T-helper 2 cell treated with Interferon-gamma antibody and Interleukin-4, amounts not matched to agents 100 ng/mL and 5 ng/mL, for 36 hours (primary cell): ENCODE results near the gene TTF1. TPM values are rescaled to one million over a fixed set of nuclear protein-coding genes. Genes with fewer than 3 reads are reported as not detected.

Experiments
- intact Hi-C: fragments of 100-400 bp; cut with micrococcal nuclease; formaldehyde crosslinking; loops from one replicate; pipeline ENCODE4 v1.15.1; 2023
- total RNA-seq: library from RNA; stranded (reverse); gene quantifications from 2 replicates; pipeline ENCODE4 v1.2.3, GENCODE V29; 2022

Gene TTF1, protein sequence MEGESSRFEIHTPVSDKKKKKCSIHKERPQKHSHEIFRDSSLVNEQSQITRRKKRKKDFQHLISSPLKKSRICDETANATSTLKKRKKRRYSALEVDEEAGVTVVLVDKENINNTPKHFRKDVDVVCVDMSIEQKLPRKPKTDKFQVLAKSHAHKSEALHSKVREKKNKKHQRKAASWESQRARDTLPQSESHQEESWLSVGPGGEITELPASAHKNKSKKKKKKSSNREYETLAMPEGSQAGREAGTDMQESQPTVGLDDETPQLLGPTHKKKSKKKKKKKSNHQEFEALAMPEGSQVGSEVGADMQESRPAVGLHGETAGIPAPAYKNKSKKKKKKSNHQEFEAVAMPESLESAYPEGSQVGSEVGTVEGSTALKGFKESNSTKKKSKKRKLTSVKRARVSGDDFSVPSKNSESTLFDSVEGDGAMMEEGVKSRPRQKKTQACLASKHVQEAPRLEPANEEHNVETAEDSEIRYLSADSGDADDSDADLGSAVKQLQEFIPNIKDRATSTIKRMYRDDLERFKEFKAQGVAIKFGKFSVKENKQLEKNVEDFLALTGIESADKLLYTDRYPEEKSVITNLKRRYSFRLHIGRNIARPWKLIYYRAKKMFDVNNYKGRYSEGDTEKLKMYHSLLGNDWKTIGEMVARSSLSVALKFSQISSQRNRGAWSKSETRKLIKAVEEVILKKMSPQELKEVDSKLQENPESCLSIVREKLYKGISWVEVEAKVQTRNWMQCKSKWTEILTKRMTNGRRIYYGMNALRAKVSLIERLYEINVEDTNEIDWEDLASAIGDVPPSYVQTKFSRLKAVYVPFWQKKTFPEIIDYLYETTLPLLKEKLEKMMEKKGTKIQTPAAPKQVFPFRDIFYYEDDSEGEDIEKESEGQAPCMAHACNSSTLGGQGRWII
- total RNA-seq = 29.4 and 32.2 TPM in 2 replicates

DNA sequence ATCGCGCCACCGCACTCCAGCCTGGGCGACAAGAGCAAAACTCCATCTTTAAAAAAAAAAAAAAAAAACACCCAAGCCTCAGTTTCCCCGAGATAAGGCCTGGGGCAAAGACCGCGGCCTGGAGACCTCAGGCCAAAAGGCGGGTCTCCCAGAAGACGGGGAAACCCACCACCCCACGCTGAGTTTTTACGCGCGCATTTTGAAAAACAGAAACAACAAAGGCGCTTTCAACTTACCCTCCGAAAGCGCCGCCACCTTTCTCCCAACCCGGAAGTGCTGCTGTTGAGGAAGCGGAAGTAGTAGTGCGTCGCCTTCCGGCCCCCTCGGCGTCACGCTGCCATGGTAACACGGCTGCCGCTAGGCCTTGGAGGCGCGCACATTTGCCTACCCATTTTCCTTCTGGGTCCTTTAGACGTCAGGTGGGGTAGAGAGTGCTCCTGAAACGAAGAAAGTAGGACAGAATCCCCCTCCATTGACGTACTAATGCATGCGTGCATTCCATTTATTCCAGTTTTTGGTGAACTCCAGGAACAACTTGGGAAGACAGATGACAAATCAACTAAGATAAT is at the start of gene TTF1:
Gene TTF1 (minus strand): TSS at position 287 of the 569 bp plus-strand sequence. CDS start 4,019 bp downstream, outside the sequence.
- intact Hi-C loops = loop anchor here (1.0 to 10.0 kb wide), 4 partner anchors 51 to 266 kb away; partner anchors contain the start of genes GTF3C4 and NTNG2

GRCh38 chr9:132456241-132456640 is 49.6 kb upstream of the TTF1 start:
- intact Hi-C loops = no loop called here

DNA sequence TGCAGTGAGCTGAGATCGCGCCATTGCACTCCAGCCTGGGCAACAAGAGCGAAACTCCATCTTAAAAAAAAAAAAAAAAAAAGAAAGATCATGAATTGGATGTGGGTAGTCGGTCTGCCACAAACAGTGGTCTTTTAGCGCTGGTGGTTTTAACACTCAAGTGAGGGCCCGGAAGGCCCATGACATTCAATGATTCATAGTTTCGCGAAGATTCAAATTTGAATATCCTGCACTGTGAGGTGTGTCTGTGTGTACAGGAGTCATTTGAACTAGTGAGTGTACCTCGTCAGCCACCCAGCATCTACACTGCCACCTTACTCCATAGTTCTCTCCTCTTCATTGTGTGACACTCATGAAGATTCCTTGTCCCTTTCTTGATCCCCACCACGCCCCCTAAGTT is 44.6 kb upstream of the TTF1 start:
- intact Hi-C loops = no loop called here

DNA sequence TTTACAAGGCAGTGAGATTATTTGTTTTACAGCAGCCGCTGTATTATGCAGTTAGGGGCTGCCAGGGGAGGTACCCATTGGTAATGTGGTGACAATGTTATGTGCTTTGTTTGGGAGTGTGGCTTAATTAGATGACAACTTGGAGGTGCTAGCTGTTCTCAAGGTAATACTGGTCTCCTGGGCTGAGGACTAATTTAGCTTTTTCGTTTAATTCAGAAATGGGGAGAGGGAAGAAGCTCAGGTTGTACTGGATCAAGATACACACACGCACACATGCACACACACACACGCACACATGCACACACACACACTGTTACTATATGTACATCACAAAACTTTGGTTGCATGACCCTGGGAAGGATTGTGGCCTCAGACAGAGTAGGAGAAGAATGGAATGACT is 41.3 kb upstream of the TTF1 start:
- intact Hi-C loops = no loop called here

GRCh38 chr9:132447346-132447745 is 40.7 kb upstream of the TTF1 start:
- intact Hi-C loops = no loop called here

DNA sequence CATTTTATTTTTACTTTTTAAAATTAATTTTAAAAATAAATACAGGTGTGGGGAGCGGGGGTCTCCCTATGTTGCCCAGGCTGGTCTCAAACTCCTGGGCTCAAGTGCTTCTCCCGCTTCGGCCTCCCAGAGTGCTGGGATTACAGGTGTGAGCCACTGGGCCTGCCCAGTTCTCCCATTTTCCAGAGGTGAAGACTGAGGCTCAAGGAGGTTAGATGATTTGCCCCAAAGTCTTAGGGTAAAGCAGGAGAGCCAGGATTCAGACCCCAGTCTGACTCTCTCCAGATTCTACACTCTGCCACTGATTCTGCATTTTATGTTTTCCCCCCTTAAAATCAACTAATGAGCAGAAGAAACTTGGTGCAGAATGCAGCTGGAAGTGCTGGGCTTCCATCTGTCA is 40.2 kb upstream of the TTF1 start:
- intact Hi-C loops = no loop called here

- intact Hi-C loops = no loop called here
Observed at GRCh38 chr9:132443951-132444607, 37.4 kb upstream of the TTF1 start.

GRCh38 chr9:132441404-132441803 is 34.8 kb upstream of the TTF1 start:
- intact Hi-C loops = no loop called here

GRCh38 chr9:132440735-132441134 is 34.1 kb upstream of the TTF1 start:
- intact Hi-C loops = no loop called here

DNA sequence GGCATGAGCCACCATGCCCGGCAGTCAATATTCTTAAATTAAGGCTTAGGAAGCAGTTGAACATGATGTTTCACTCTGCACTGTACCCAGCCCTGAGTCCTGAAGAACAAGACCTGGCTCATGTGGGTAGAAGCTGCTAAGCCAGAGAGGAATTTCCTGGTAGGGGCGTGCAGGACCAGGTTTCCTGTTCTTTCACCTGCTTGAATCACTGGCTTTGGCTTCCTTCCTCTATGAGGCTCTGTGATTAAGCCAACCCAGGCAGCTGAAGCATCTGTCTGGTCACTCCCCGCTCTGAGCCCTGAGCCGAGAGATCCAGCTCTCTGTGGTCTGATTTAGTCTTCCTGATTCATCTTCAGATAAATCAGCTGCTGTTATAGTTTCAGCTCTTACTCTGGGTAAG is 32.5 kb upstream of the TTF1 start:
- intact Hi-C loops = no loop called here

- intact Hi-C loops = no loop called here
Observed at GRCh38 chr9:132434881-132435280, 28.2 kb upstream of the TTF1 start.

GRCh38 chr9:132430998-132431397 is 24.4 kb upstream of the TTF1 start:
- intact Hi-C loops = no loop called here

DNA sequence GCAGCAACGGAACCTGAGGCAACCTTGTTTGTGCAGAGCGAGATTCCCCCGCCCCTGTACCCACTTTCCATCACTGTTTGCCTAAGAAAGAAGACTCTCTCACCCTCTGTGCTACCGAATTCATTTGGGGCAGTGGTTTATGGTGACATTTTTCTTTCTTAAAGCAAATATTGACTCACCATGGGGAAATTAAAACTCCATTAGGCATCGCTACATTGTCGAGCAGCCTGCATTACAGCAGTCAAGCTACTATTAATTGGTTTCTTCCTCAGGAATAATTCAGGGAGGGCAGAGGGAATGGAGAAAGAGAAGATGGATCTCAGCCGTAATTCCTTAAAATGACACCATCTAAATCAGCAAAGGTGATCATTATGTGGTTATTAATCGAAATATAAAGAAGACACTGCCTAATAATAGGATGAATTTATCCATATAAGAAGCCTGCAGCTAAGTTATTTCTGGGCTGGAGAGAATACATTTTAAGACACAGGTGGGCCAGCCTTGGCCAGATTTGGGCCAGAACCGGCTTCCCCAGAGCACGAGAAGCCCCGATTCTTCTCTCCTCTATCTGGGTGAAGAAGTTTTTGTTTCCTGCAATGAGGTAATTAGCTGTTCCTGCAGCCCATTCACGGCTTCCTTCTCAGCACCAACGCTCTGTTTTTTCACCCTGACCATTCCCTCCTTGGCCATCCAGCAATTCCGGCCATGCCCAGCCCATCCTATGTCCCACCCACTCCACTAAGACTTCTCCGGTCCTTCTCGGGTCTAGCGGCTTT is 20.2 kb upstream of the TTF1 start:
- intact Hi-C loops = no loop called here

DNA sequence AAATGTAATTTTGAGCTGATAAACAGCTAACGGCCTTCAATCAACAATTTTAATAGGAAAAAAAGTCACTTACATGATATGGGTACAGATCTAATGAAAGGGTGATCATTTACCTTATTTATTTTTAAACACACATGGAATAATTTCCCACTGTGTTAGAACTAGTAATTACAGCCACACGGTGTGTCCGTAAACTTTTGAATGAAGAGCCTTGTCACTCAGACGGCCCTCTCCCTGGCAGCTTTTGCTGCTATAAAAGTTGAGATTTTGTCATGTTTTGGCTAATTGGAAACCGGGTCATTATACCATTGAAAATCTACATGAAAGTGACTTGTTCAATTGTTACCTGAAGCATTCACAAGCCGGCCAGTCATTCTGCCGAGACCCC is 19.0 kb upstream of the TTF1 start:
- intact Hi-C loops = no loop called here

DNA sequence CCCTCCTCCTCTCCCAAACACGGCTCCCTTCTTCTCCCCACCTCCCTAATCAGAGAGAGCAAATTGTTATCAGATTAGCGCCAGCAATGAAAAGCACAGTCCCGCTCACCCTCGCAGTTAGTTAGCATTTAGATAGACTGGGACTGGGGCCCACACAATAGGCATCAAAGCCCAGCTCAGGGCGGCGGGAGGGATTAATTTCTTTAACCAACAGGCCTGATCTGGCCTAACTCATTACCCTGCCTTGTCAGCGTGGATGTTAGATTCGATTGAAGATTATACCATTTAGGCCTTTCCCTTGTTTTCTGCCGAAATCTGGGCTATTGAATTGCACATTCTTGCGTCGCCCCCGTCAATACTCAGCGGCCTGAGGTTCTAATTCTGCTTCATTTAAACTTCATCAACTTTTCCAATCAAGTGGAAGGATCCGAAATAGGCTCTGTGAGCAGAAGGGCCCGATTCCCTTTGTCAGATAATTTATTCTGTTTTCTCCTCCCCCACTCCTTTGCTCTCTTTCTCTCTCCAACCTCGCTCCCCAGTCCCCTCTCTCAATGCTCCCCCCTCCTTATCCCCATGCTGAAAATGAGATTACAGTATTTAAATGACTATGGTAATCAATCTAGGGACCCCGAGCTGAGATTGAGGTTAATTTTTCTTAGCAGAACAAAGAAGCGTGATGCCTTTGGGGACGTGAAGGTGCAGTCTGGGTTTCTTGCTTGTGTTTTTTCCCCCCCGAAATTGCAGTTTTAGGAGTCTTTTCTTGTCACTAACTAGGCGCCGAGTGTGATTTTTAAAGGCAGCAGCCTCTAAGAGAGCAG is 18.4 kb upstream of the TTF1 start:
- intact Hi-C loops = no loop called here

GRCh38 chr9:132423503-132423902 is 16.9 kb upstream of the TTF1 start:
- intact Hi-C loops = no loop called here

GRCh38 chr9:132422574-132422973 is 15.9 kb upstream of the TTF1 start:
- intact Hi-C loops = no loop called here

- intact Hi-C loops = no loop called here
Observed at GRCh38 chr9:132418726-132419363, 12.2 kb upstream of the TTF1 start.

- intact Hi-C loops = no loop called here
Observed at GRCh38 chr9:132415181-132415580, 8.5 kb upstream of the TTF1 start.
